Endothelial cell of umbilical vein (primary cell): ENCODE results near the gene ITGAE. TPM values are rescaled to one million over a fixed set of nuclear protein-coding genes. Genes with fewer than 3 reads are reported as not detected.
"Not testable (repeated sequence)": the region's sequence is repeated elsewhere in the genome, so short reads cannot be mapped to it uniquely, and the experiment has no call there.

Experiments used
- BruUV-seq: library from RNA; stranded (reverse); fragments of 400-500 nt; replicated peaks from 2 replicates; lab custom pipeline; 2021; lab: Mats Ljungman, UMichigan
- CTCF ChIA-PET: fragments of 300-600, 350-600 bp; sonication (Branson Sonifier 250); formaldehyde crosslinking; loops from one replicate; lab custom pipeline; 2021; ENCODE audit warnings: antibody characterized with exemption, inconsistent platforms; lab: Charles Lee
- POLR2A ChIA-PET: fragments of 300-600, 350-600 bp; sonication (Branson Sonifier 250); formaldehyde crosslinking; loops from one replicate; lab custom pipeline; 2021; ENCODE audit warnings: antibody characterized with exemption, inconsistent platforms; lab: Charles Lee
- DNase-seq: peaks from one replicate; pipeline ENCODE4 v3.0.0-alpha.2; 2011; ENCODE audit warnings: low read depth, low spot score
- FAIRE-seq: peaks from 2 replicates; lab custom pipeline; 2011; peaks lifted over from hg19 to GRCh38; lab: Jason Lieb, UNC
- H2AFZ ChIP-seq: 2 replicates; pipeline ENCODE4 v1.6.0; 2012; ENCODE audit warnings: low read depth, low read length, control low read depth, inconsistent platforms
- H3K27ac ChIP-seq: 2 replicates; pipeline ENCODE4 v1.5.1; 2011; ENCODE audit warnings: low read depth, mild to moderate bottlenecking, control low read depth, low read length, moderate library complexity; ENCODE audit not compliant: insufficient read depth
- H3K27me3 ChIP-seq, 2 experiments: 2 replicates each; pipeline versions ENCODE4 v1.6.0 to v1.6.1; 2011; ENCODE audit warnings: low read length in 2 of 2, mixed read lengths in 1 of 2; ENCODE audit not compliant: control insufficient read depth in 2 of 2, insufficient read depth in 2 of 2
- H3K36me3 ChIP-seq, 2 experiments: 2 replicates in 1 of 2; 3 replicates in 1 of 2; pipeline ENCODE4 v1.5.1; 2011; ENCODE audit warnings: low read length in 2 of 2, mild to moderate bottlenecking in 1 of 2, moderate library complexity in 1 of 2; ENCODE audit not compliant: control insufficient read depth in 2 of 2, insufficient read depth in 2 of 2; ENCODE audit errors: extremely low read depth in 1 of 2
- H3K4me1 ChIP-seq: 3 replicates; pipeline ENCODE4 v1.5.1; 2011; ENCODE audit warnings: mild to moderate bottlenecking, low read length; ENCODE audit not compliant: control insufficient read depth, insufficient read depth; ENCODE audit errors: extremely low read depth
- H3K4me2 ChIP-seq: 2 replicates; pipeline ENCODE4 v1.6.1; 2011; ENCODE audit warnings: low read length, control low read depth, mixed read lengths; ENCODE audit not compliant: insufficient read depth
- H3K4me3 ChIP-seq, 3 experiments: fragments of 200-600 bp in 1 of 3; sonication (generic), shearing (Covaris generic) in 1 of 3; replicated peaks in 1 of 3; 2 replicates each; pipeline ENCODE4 v1.5.1; 2011 to 2016; ENCODE audit warnings: control low read depth in 3 of 3, low read length in 3 of 3, mild to moderate bottlenecking in 2 of 3, inconsistent platforms in 1 of 3, low read depth in 1 of 3, moderate library complexity in 1 of 3; ENCODE audit not compliant: insufficient read depth in 1 of 3
- H3K79me2 ChIP-seq: 2 replicates; pipeline ENCODE4 v1.6.0; 2012; ENCODE audit warnings: low read length, inconsistent platforms; ENCODE audit not compliant: control insufficient read depth, insufficient read depth
- H3K9ac ChIP-seq: replicated peaks from 2 replicates; pipeline ENCODE3; 2011; ENCODE audit warnings: low read length, control low read depth; ENCODE audit not compliant: insufficient read depth; ENCODE audit errors: extremely low read depth
- H3K9me1 ChIP-seq: replicated peaks from 3 replicates; pipeline ENCODE4 v1.6.0; 2011; ENCODE audit warnings: mild to moderate bottlenecking, low read length; ENCODE audit not compliant: control insufficient read depth, insufficient read depth; ENCODE audit errors: extremely low read depth
- H3K9me3 ChIP-seq: replicated peaks from 2 replicates; pipeline ENCODE4 v1.5.1; 2012; ENCODE audit warnings: low read length, inconsistent platforms; ENCODE audit not compliant: control insufficient read depth, insufficient read depth
- H4K20me1 ChIP-seq: replicated peaks from 2 replicates; pipeline ENCODE3; 2011; ENCODE audit warnings: mild to moderate bottlenecking, low read length; ENCODE audit not compliant: control insufficient read depth, insufficient read depth; ENCODE audit errors: extremely low read depth
- CTCF ChIP-seq, 2 donors: IDR thresholded peaks; 1 replicate in 1 of 2; 2 replicates in 1 of 2; pipeline ENCODE4 v1.5.1; 2011; ENCODE audit warnings: low read length in 2 of 2, mild to moderate bottlenecking in 2 of 2, moderate library complexity in 2 of 2, control low read depth in 1 of 2, inconsistent platforms in 1 of 2, low read depth in 1 of 2; ENCODE audit not compliant: insufficient read depth in 1 of 2; ENCODE audit errors: extremely low read depth in 1 of 2
- EZH2 ChIP-seq: IDR thresholded peaks from 2 replicates; pipeline ENCODE4 v1.6.1; 2012; ENCODE audit warnings: borderline replicate concordance, low read depth, mild to moderate bottlenecking, moderate library complexity, low read length, inconsistent platforms; ENCODE audit not compliant: severe bottlenecking
- GATA2 ChIP-seq: IDR thresholded peaks from 2 replicates; pipeline ENCODE4 v1.7.0; 2011; ENCODE audit warnings: low read depth, mild to moderate bottlenecking, moderate library complexity, mixed read lengths, low read length; ENCODE audit not compliant: insufficient read length, insufficient read depth
- JUN ChIP-seq: IDR thresholded peaks from 2 replicates; pipeline ENCODE4 v1.6.1; 2011; ENCODE audit warnings: borderline replicate concordance, low read depth; ENCODE audit not compliant: insufficient read length, insufficient read depth
- POLR2A ChIP-seq: IDR thresholded peaks from 2 replicates; pipeline ENCODE4 v1.6.1; 2012; ENCODE audit warnings: low read depth, mild to moderate bottlenecking, control low read depth, low read length
- POLR2AphosphoS5 ChIP-seq: IDR thresholded peaks from 2 replicates; pipeline ENCODE4 v1.6.1; 2012; ENCODE audit warnings: low read depth, mild to moderate bottlenecking, control low read depth, low read length, moderate library complexity; ENCODE audit not compliant: insufficient read depth
- dilution Hi-C: fragments of 300-500 bp; cut with MboI; formaldehyde crosslinking; loops from one replicate; pipeline ENCODE4 v1.15.0; 2019; ENCODE audit warnings: low sequenced_read_pairs; ENCODE audit not compliant: extremely low pct_ligation_motif_present
- intact Hi-C: fragments of 100-400 bp; cut with micrococcal nuclease; formaldehyde crosslinking; loops from one replicate; pipeline ENCODE4 v1.10.0; 2022
- polyA plus RNA-seq, 4 experiments: library from polyadenylated mRNA; depleted of rRNA in 3 of 4; stranded (reverse) in 3 of 4; unstranded in 1 of 4; fragments of >200 nt; gene quantifications; 2 replicates each; pipeline versions ENCODE4 v1.2.1 to v1.2.3, GENCODE V29; 2011 to 2012; ENCODE audit warnings: missing spikeins in 1 of 4
- total RNA-seq: library from RNA; stranded (reverse); gene quantifications from 2 replicates; pipeline ENCODE4 v1.2.3, GENCODE V29; 2021

ITGAE gene
- total and polyA plus RNA-seq, 2 donors (not counting 3 experiments of a cell fraction or from before 2014, with no cell fraction given): 29.6 to 71.6 TPM

- H3K4me1 ChIP-seq, dilution Hi-C loops, H4K20me1 ChIP-seq, H3K27ac ChIP-seq, DNase-seq, H2AFZ ChIP-seq, H3K4me3 ChIP-seq, CTCF ChIA-PET, H3K79me2 ChIP-seq, H3K9me3 ChIP-seq, H3K27me3 ChIP-seq, intact Hi-C loops, BruUV-seq, H3K9ac ChIP-seq, H3K4me2 ChIP-seq, H3K9me1 ChIP-seq, H3K36me3 ChIP-seq, POLR2A ChIA-PET: not testable (repeated sequence)
- peak; percentile 37 for FAIRE-seq
Measured at GRCh38 chr17:3793258-3793657, 7.7 kb downstream of the ITGAE start.

DNA sequence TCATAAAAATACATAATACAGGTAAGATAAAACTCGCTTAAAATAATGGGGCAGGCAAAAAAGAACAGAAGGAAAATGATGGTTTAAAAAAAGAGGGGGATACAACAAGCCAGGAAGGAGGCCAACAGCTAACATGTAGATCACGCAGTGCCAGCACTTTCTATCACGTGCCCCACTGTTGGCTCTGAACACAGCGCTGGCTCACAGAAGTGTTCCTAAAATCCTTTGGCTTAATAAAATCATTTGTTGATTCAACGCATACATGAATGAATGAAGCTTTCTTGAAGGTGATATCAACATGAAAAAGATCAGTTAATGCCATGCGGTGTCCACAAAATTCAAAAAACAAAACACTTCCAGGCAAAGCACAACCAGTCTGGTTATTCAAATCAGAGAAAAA, 8.5 kb downstream of the ITGAE start:
- no peak overlapping the region for H3K4me3 ChIP-seq
- no peaks in the 10 kb centered on the region for H3K9me3 ChIP-seq
- no peaks in the 10 kb centered on the region for H3K79me2 ChIP-seq
- no peak for TF ChIP-seq CTCF (IDR thresholded peaks at IDR 0.05; ENCODE audit: extremely low read depth in 1 of 2, insufficient read depth in 1 of 2, low read depth in 1 of 2, low read length in 2 of 2)
- TF ChIP-seq POLR2AphosphoS5: no peak
- no peak for TF ChIP-seq JUN
- TF ChIP-seq GATA2: no peak
- no peak for TF ChIP-seq POLR2A
- no peak for TF ChIP-seq EZH2
- H3K9me1 ChIP-seq: no peaks in the 10 kb centered on the region
- no peaks in the 10 kb centered on the region for H3K36me3 ChIP-seq
- H3K4me1 ChIP-seq: no peaks in the 10 kb centered on the region
- BruUV-seq: no TSS peak
- H3K27ac ChIP-seq: no peak overlapping the region
- H4K20me1 ChIP-seq: no peaks in the 10 kb centered on the region
- POLR2A ChIA-PET: no interaction called here
- CTCF ChIA-PET: no interaction called here
- H3K9ac ChIP-seq: no peak overlapping the region
- DNase-seq: no peak
- H3K4me2 ChIP-seq: no peak overlapping the region
- no peak overlapping the region for H2AFZ ChIP-seq
- intact Hi-C loops: no loop called here
- FAIRE-seq: no peak
- dilution Hi-C loops: no loop called here
- no peaks in the 10 kb centered on the region for H3K27me3 ChIP-seq
